SK-N-SH (cell line): ENCODE data around the gene SLC24A1. TPM values are rescaled to one million over a fixed set of nuclear protein-coding genes. Genes with fewer than 3 reads are reported as not detected.

Experiments used
- CTCF ChIA-PET: fragments of 300-600, 350-600 bp; formaldehyde crosslinking; extraction: SDS; loops from one replicate; lab custom pipeline; 2021; lab: Yijun Ruan, JAX
- POLR2A ChIA-PET: fragments of 350-600 bp; sonication (Branson Sonifier 250); formaldehyde crosslinking; extraction: SDS; loops from one replicate; lab custom pipeline; 2020; ENCODE audit warnings: antibody characterized with exemption, inconsistent platforms; lab: Yijun Ruan, JAX
- DNase-seq: peaks from one replicate; pipeline ENCODE4 v3.0.0; 2012
- H2AFZ ChIP-seq: fragments of 200-600 bp; sonication (generic); 2 replicates; pipeline ENCODE4 v1.8.1; 2016; ENCODE audit warnings: antibody characterized with exemption, mild to moderate bottlenecking, low read depth
- H3F3A ChIP-seq: fragments of 200-600 bp; sonication (generic); replicated peaks from 2 replicates; pipeline ENCODE3; 2016; ENCODE audit warnings: antibody characterized with exemption, mild to moderate bottlenecking; ENCODE audit not compliant: insufficient read depth
- H3K27ac ChIP-seq, 2 experiments: fragments of 200-500 bp in 1 of 2; fragments of 200-600 bp in 1 of 2; sonication (Bioruptor generic) in 1 of 2; sonication (generic), shearing (Covaris generic) in 1 of 2; 2 replicates each; pipeline versions ENCODE4 v1.5.1 to v1.6.1; 2014 to 2016; ENCODE audit warnings: low read depth in 2 of 2, inconsistent platforms in 1 of 2, low read length in 1 of 2, mild to moderate bottlenecking in 1 of 2, mixed read lengths in 1 of 2
- H3K27me3 ChIP-seq: fragments of 200-600 bp; sonication (generic), shearing (Covaris generic); 2 replicates; pipeline ENCODE4 v1.6.1; 2016; ENCODE audit warnings: mixed run types; ENCODE audit not compliant: insufficient read depth
- H3K36me3 ChIP-seq, 2 experiments: fragments of 200-500 bp in 1 of 2; fragments of 200-600 bp in 1 of 2; sonication (Bioruptor generic) in 1 of 2; sonication (generic) in 1 of 2; replicated peaks in 1 of 2; 2 replicates each; pipeline versions ENCODE3 to v1.5.1; 2014 to 2016; ENCODE audit warnings: low read length in 1 of 2, mild to moderate bottlenecking in 1 of 2; ENCODE audit not compliant: insufficient read depth in 2 of 2, control insufficient read depth in 1 of 2
- H3K4me1 ChIP-seq, 2 experiments: fragments of 200-500 bp in 1 of 2; fragments of 200-600 bp in 1 of 2; sonication (Bioruptor generic) in 1 of 2; sonication (generic), shearing (Covaris generic) in 1 of 2; 2 replicates each; pipeline versions ENCODE4 v1.5.1 to v1.6.1; 2014 to 2016; ENCODE audit warnings: low read depth in 1 of 2, low read length in 1 of 2, mixed run types in 1 of 2; ENCODE audit not compliant: insufficient read depth in 2 of 2, control insufficient read depth in 1 of 2
- H3K4me2 ChIP-seq: fragments of 200-600 bp; sonication (generic), shearing (Covaris generic); 2 replicates; pipeline ENCODE4 v1.6.1; 2017; ENCODE audit warnings: mixed run types
- H3K4me3 ChIP-seq, 2 experiments: fragments of 200-500 bp in 1 of 2; fragments of 200-600 bp in 1 of 2; sonication (Bioruptor generic) in 1 of 2; sonication (generic), shearing (Covaris generic) in 1 of 2; 2 replicates each; pipeline versions ENCODE4 v1.5.1 to v1.8.1; 2014 to 2016; ENCODE audit warnings: low read depth in 2 of 2, inconsistent platforms in 1 of 2, low read length in 1 of 2, mild to moderate bottlenecking in 1 of 2, mixed read lengths in 1 of 2, moderate library complexity in 1 of 2
- H3K79me2 ChIP-seq: fragments of 200-600 bp; sonication (generic); 2 replicates; pipeline ENCODE4 v1.8.1; 2017; ENCODE audit warnings: mild to moderate bottlenecking; ENCODE audit not compliant: insufficient read depth
- H3K9ac ChIP-seq: fragments of 200-600 bp; sonication (generic); 2 replicates; pipeline ENCODE4 v1.6.1; 2017; ENCODE audit warnings: mixed run types
- H3K9me2 ChIP-seq: fragments of 200-600 bp; sonication (generic); 2 replicates; pipeline ENCODE4 v1.6.1; 2017; ENCODE audit warnings: mixed run types
- H3K9me3 ChIP-seq: fragments of 200-600 bp; sonication (generic); 2 replicates; pipeline ENCODE4 v1.6.1; 2017; ENCODE audit warnings: mixed run types, mild to moderate bottlenecking, moderate library complexity
- H4K20me1 ChIP-seq: fragments of 200-600 bp; sonication (generic); 2 replicates; pipeline ENCODE4 v1.6.1; 2017; ENCODE audit warnings: mild to moderate bottlenecking, mixed run types; ENCODE audit not compliant: insufficient read depth
- CHD2 ChIP-seq: fragments of 150-350 bp; IDR thresholded peaks from 2 replicates; pipeline ENCODE4 v1.6.1; 2018; ENCODE audit warnings: low read length; ENCODE audit not compliant: partially characterized antibody
- CTCF ChIP-seq: fragments of 200-600 bp; sonication (generic); IDR thresholded peaks from 2 replicates; pipeline ENCODE4 v1.6.1; 2017; ENCODE audit warnings: antibody characterized with exemption, mild to moderate bottlenecking, moderate library complexity
- ELF1 ChIP-seq: IDR thresholded peaks from 2 replicates; pipeline ENCODE4 v1.4.0; 2012
- FOSL2 ChIP-seq: IDR thresholded peaks from 2 replicates; pipeline ENCODE4 v1.4.0; 2012; ENCODE audit warnings: low read depth, mild to moderate bottlenecking, moderate library complexity, borderline replicate concordance
- IRF3 ChIP-seq: fragments of 150-350 bp; IDR thresholded peaks from 2 replicates; pipeline ENCODE4 v1.6.1; 2016; ENCODE audit warnings: mild to moderate bottlenecking, low read depth, low read length
- MXI1 ChIP-seq: IDR thresholded peaks from 2 replicates; pipeline ENCODE4 v1.6.1; 2012; ENCODE audit warnings: mild to moderate bottlenecking, low read depth, low read length, improper control_type of control experiment
- RXRA ChIP-seq: IDR thresholded peaks from 2 replicates; pipeline ENCODE4 v1.4.0; 2012; ENCODE audit warnings: low read depth, mild to moderate bottlenecking, borderline replicate concordance
- SIN3A ChIP-seq: IDR thresholded peaks from 2 replicates; pipeline ENCODE4 v1.6.1; 2012; ENCODE audit warnings: low read depth, mild to moderate bottlenecking, low read length, moderate library complexity, borderline replicate concordance
- TEAD4 ChIP-seq: IDR thresholded peaks from 2 replicates; pipeline ENCODE4 v1.4.0; 2012; ENCODE audit warnings: mild to moderate bottlenecking, borderline replicate concordance; ENCODE audit not compliant: insufficient read depth
- WGBS: methylation state at CpG from one replicate; pipeline ENCODE4 v1.1.6; 2017; ENCODE audit warnings: low lambda C conversion rate; 5-methylcytosine and 5-hydroxymethylcytosine counted together
- polyA plus RNA-seq, 3 experiments: library from polyadenylated mRNA; depleted of rRNA; stranded (reverse); fragments of >200 nt; gene quantifications; 2 replicates each; pipeline ENCODE4 v1.2.3, GENCODE V29; 2012
- TF ChIP-seq, protein P1 (sequence below): IDR thresholded peaks from 2 replicates; pipeline ENCODE4; 2012

SLC24A1 gene
- polyA plus RNA-seq, 1 of the 3 experiments (the other 2 are of a cell fraction), result 7.7 TPM

DNA sequence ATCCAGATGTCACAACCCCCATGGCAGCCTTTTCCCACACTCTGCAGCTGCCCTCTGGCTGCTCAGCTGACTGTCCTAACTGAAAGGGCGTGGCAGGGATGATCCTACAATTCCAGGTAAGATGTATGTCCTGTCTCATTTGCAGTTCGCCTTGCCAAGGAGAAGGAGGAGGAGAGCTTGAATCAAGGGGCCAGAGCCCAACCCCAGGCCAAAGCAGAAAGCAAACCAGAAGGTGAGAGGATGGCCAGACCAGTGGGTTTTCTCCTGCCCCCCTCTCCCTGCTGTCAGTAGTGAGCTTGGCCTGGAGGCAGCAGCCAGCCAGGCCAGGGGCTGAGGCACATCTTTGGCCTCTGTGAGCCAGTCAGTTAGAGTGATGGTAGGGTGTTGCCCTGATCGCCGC is 22.5 kb downstream of the SLC24A1 start:
- no peaks in the 10 kb centered on the region for H3F3A ChIP-seq
- no peaks in the 10 kb centered on the region for H4K20me1 ChIP-seq
- H3K79me2 ChIP-seq, result no peaks in the 10 kb centered on the region
- H3K9me2 ChIP-seq, result no peaks in the 10 kb centered on the region
- H3K4me2 ChIP-seq, result no peak overlapping the region
- H3K36me3 ChIP-seq, result no peaks in the 10 kb centered on the region
- H3K27ac ChIP-seq, result no peak overlapping the region
- no peaks in the 10 kb centered on the region for H3K9me3 ChIP-seq
- TF ChIP-seq MXI1 (no peak), CHD2 (no peak), TEAD4 (no peak), SIN3A (no peak), IRF3 (no peak), CTCF (no peak)
- H3K9ac ChIP-seq, result no peak overlapping the region
- no peaks in the 10 kb centered on the region for H3K27me3 ChIP-seq
- no peak for DNase-seq
- ChIA-PET CTCF (interaction anchor here (1.6 to 8.7 kb wide), 4 partner anchors 9 to 185 kb away, joined by 4 to 85 read pairs (median 6); no protein-coding TSS in a partner anchor), POLR2A (no interaction called here)
- no peak overlapping the region for H3K4me3 ChIP-seq
- peaks cover 0 to 3% of the 10 kb centered on the region in 2 experiments; a peak in 1 of 4 replicates for H3K4me1 ChIP-seq
- no peak overlapping the region for H2AFZ ChIP-seq
- WGBS, result 100% methylated on average over 2 of the region's 4 CpGs

GRCh38 chr15:65645392-65645791 is 23.7 kb downstream of the SLC24A1 start:
- no peak overlapping the region for H3K4me3 ChIP-seq
- no peaks in the 10 kb centered on the region for H4K20me1 ChIP-seq
- CTCF ChIA-PET, result interaction anchor here (1.7 to 2.3 kb wide), 2 partner anchors 15 to 184 kb away, joined by 4 to 12 read pairs; no protein-coding TSS in a partner anchor
- H3K4me1 ChIP-seq, result peaks cover 0 to 3% of the 10 kb centered on the region in 2 experiments; a peak in 1 of 4 replicates
- no peak overlapping the region for H3K4me2 ChIP-seq
- POLR2A ChIA-PET, result no interaction called here
- no peaks in the 10 kb centered on the region for H3K36me3 ChIP-seq
- 93% methylated on average over 4 of the region's 4 CpGs for WGBS
- no peaks in the 10 kb centered on the region for H3K79me2 ChIP-seq
- H3K27me3 ChIP-seq, result no peaks in the 10 kb centered on the region
- no peaks in the 10 kb centered on the region for H3K9me2 ChIP-seq
- H3F3A ChIP-seq, result no peaks in the 10 kb centered on the region
- TF ChIP-seq RXRA (no peak), FOSL2 (no peak)
- H3K9ac ChIP-seq, result no peak overlapping the region
- H2AFZ ChIP-seq, result no peak overlapping the region
- H3K9me3 ChIP-seq, result no peaks in the 10 kb centered on the region
- no peak for DNase-seq
- no peak overlapping the region for H3K27ac ChIP-seq

- CTCF ChIA-PET, result interaction anchor here (1.1 to 2.3 kb wide), 4 partner anchors 8 to 183 kb away, joined by 3 to 12 read pairs (median 5); no protein-coding TSS in a partner anchor
Measured at GRCh38 chr15:65646486-65646885, 24.7 kb downstream of the SLC24A1 start.

More at GRCh38 chr15:65646486-65646885, 24.7 kb downstream of the SLC24A1 start:
- no peaks in the 10 kb centered on the region for H3K79me2 ChIP-seq
- no peak overlapping the region for H3K4me3 ChIP-seq
- H3K9me3 ChIP-seq, result no peaks in the 10 kb centered on the region
- no peaks in the 10 kb centered on the region for H3K9me2 ChIP-seq
- TF ChIP-seq, protein P1, sequence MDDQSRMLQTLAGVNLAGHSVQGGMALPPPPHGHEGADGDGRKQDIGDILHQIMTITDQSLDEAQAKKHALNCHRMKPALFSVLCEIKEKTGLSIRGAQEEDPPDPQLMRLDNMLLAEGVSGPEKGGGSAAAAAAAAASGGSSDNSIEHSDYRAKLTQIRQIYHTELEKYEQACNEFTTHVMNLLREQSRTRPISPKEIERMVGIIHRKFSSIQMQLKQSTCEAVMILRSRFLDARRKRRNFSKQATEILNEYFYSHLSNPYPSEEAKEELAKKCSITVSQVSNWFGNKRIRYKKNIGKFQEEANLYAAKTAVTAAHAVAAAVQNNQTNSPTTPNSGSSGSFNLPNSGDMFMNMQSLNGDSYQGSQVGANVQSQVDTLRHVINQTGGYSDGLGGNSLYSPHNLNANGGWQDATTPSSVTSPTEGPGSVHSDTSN, result 0 out of 2 replicates have a peak, but pooled peaks have one; percentile 29
- TF ChIP-seq ELF1, result no peak
- H3K27me3 ChIP-seq, result no peaks in the 10 kb centered on the region
- H3K9ac ChIP-seq, result no peak overlapping the region
- WGBS, result 81% methylated on average over 4 of the region's 4 CpGs
- no peak for DNase-seq
- no peak overlapping the region for H2AFZ ChIP-seq
- POLR2A ChIA-PET, result no interaction called here
- H3K4me2 ChIP-seq, result no peak overlapping the region
- peaks cover 0 to 4% of the 10 kb centered on the region in 2 experiments for H3K36me3 ChIP-seq
- H3K4me1 ChIP-seq, result peaks cover 0 to 3% of the 10 kb centered on the region in 2 experiments; a peak in 1 of 4 replicates
- no peaks in the 10 kb centered on the region for H3F3A ChIP-seq
- H3K27ac ChIP-seq, result no peak overlapping the region
- no peaks in the 10 kb centered on the region for H4K20me1 ChIP-seq
